GM19324 (cell line): ENCODE results near the gene DUSP7.
"Not testable (repeated sequence)": the region's sequence is repeated elsewhere in the genome, so short reads cannot be mapped to it uniquely, and the experiment has no call there.

ENCODE experiments used
- ATAC-seq: cut with Tn5 transposase; IDR thresholded peaks from one replicate; pipeline ENCODE4 v1.9.1; 2021; ENCODE audit warnings: mild to moderate bottlenecking, moderate library complexity; ENCODE audit not compliant: unreplicated experiment, low FRiP score

DUSP7 gene

GRCh38 chr3:52051444-52051843 is 4.9 kb downstream of the DUSP7 start:
- ATAC-seq, result no peak

GRCh38 chr3:52050571-52050970 is 5.8 kb downstream of the DUSP7 start:
- no peak for ATAC-seq

- no peak for ATAC-seq
Observed at GRCh38 chr3:52049503-52049902, 6.9 kb downstream of the DUSP7 start.

- ATAC-seq, result no peak
Observed at GRCh38 chr3:52047295-52047960, 8.9 kb downstream of the DUSP7 start.

GRCh38 chr3:52046902-52047239 is 9.5 kb downstream of the DUSP7 start:
- no peak for ATAC-seq

GRCh38 chr3:52046186-52046901 is 10.0 kb downstream of the DUSP7 start:
- no peak for ATAC-seq

GRCh38 chr3:52044869-52045619 is 11.3 kb downstream of the DUSP7 start:
- no peak for ATAC-seq

GRCh38 chr3:52043750-52044149 is 12.6 kb downstream of the DUSP7 start:
- no peak for ATAC-seq

GRCh38 chr3:52043039-52043438 is 13.3 kb downstream of the DUSP7 start:
- ATAC-seq, result not testable (repeated sequence)

- ATAC-seq, result no peak
Observed at GRCh38 chr3:52041118-52041731, 15.1 kb downstream of the DUSP7 start.

GRCh38 chr3:52040600-52040999 is 15.8 kb downstream of the DUSP7 start:
- ATAC-seq, result no peak

- no peak for ATAC-seq
Observed at GRCh38 chr3:52039846-52040245, 16.5 kb downstream of the DUSP7 start.

- no peak for ATAC-seq
Observed at GRCh38 chr3:52039426-52039825, 16.9 kb downstream of the DUSP7 start.

- no peak for ATAC-seq
Observed at GRCh38 chr3:52038227-52038626, 18.1 kb downstream of the DUSP7 start.

GRCh38 chr3:52037291-52037690 is 19.1 kb downstream of the DUSP7 start:
- no peak for ATAC-seq

- no peak for ATAC-seq
Observed at GRCh38 chr3:52036829-52037228, 19.5 kb downstream of the DUSP7 start.

GRCh38 chr3:52036222-52036694 is 20.1 kb downstream of the DUSP7 start:
- ATAC-seq, result no peak

- ATAC-seq, result no peak
Observed at GRCh38 chr3:52034651-52035050, 21.7 kb downstream of the DUSP7 start.

GRCh38 chr3:52034212-52034611 is 22.2 kb downstream of the DUSP7 start:
- no peak for ATAC-seq

- ATAC-seq, result not testable (repeated sequence)
Observed at GRCh38 chr3:52033748-52034147, 22.6 kb downstream of the DUSP7 start.
